Gastroesophageal sphincter (tissue), 4 donors: ENCODE measurements around the gene GABBR1. TPM values are rescaled to one million over a fixed set of nuclear protein-coding genes. Genes with fewer than 3 reads are reported as not detected.

Experiments used
- ATAC-seq: fragments of 150-250 bp; one replicate; pipeline ENCODE4 v1.9.1; 2016; ENCODE audit warnings: mild to moderate bottlenecking, moderate library complexity
- H3K27ac ChIP-seq, 4 donors: fragments of 200-600 bp; sonication (generic) in 3 of 4; 1 replicate in 3 of 4; 2 replicates in 1 of 4; pipeline ENCODE4 v1.5.1; 2016 to 2019
- H3K27me3 ChIP-seq: fragments of 200-600 bp; sonication (generic); one replicate; pipeline ENCODE4 v1.5.1; 2019
- H3K36me3 ChIP-seq, 2 donors: fragments of 200-600 bp; sonication (generic); one replicate each; pipeline ENCODE4 v1.5.1; 2019; ENCODE audit warnings: control low read depth in 1 of 2
- H3K4me1 ChIP-seq, 3 donors: fragments of 200-600 bp; sonication (generic); 1 replicate in 2 of 3; 2 replicates in 1 of 3; pipeline ENCODE4 v1.5.1; 2016 to 2019; ENCODE audit warnings: control low read depth in 2 of 3
- H3K4me3 ChIP-seq, 2 donors: fragments of 200-600 bp; sonication (generic); one replicate each; pipeline ENCODE4 v1.5.1; 2019; ENCODE audit warnings: mild to moderate bottlenecking in 1 of 2, moderate library complexity in 1 of 2
- H3K9me3 ChIP-seq, 3 donors: fragments of 200-600 bp; sonication (generic); one replicate each; pipeline ENCODE4 v1.5.1; 2017 to 2019; ENCODE audit warnings: control low read depth in 2 of 3
- EP300 ChIP-seq: sonication (generic); formaldehyde crosslinking; IDR thresholded peaks from one replicate; pipeline ENCODE4 v1.6.1; 2017; ENCODE audit warnings: antibody characterized with exemption, mild to moderate bottlenecking
- POLR2A ChIP-seq, 2 donors: fragments of 450-650 bp; IDR thresholded peaks; one replicate each; pipeline ENCODE4 v1.6.1; 2017; ENCODE audit warnings: antibody characterized with exemption in 2 of 2, mild to moderate bottlenecking in 2 of 2, moderate library complexity in 1 of 2
- POLR2AphosphoS5 ChIP-seq: sonication (generic); formaldehyde crosslinking; IDR thresholded peaks from one replicate; pipeline ENCODE4 v1.6.1; 2017; ENCODE audit warnings: antibody characterized with exemption
- WGBS, 2 donors: methylation state at CpG; one replicate each; pipeline ENCODE4 v1.1.5; 2018; ENCODE audit warnings: low coverage in 1 of 2; 5-methylcytosine and 5-hydroxymethylcytosine counted together
- total RNA-seq, 4 donors: library from RNA; depleted of rRNA; stranded (reverse); fragments of >200 nt; gene quantifications; one replicate each; pipeline ENCODE4 v1.1.0, GENCODE V29; 2016
- TF ChIP-seq, protein P1 (sequence below), 4 experiments: fragments of 200-600 bp in 2 of 4; fragments of 450-650 bp in 2 of 4; sonication (generic) in 1 of 4; IDR thresholded peaks; one replicate each; pipeline ENCODE4 v1.5.1; 2017 to 2019; ENCODE audit warnings: antibody characterized with exemption in 4 of 4, mild to moderate bottlenecking in 2 of 4, moderate library complexity in 2 of 4

GABBR1 gene
- 10 to 100 TPM; 17.8 to 90.1 (median 44.8) TPM for total RNA-seq

DNA sequence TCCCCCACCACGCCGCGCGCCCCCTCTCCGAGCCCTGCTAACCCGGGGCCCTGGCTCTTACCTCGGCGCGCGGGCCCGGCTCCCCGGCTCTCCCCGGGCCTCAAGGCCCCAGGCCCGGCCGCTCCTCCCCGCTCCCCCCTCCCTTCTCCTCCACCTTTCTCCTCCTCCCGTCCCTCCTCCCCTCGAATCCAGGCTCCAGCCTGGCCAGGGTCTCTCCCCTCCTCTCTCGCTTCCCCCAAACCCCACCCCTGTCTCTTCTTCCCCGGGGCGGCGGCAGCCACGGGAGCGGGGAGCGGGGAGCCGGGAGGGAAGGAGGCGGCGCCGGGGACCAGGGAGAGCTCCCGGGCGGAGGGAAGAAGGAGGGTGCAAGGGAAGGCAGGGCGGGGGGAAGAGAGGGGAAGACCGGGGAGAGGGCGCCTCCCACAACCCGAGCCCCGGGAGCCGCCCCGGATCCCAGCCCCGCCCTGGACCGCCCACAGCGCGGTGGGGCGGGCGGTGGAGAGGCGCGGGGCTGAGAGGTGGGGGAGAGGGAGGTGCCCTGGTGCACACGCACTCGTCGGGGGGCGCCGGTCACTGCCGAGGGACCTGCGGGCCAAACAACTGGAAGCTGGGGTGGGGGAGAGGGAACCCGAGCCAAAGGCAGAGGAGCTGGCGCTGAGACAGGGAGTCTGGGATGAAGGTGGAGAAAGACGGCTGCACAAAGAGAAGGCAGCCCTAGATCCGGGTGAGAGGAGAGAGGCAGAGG, at the start of gene GABBR1:
GABBR1 (minus strand) TSS at position 395 of the 745 bp plus-strand sequence. CDS start 798 bp downstream, outside the sequence.
- 0% methylated on average over 10 to 27 of the region's 57 CpGs for WGBS, 2 donors
- peak; percentile 95 for ATAC-seq
- no peaks in the 10 kb centered on the region for H3K9me3 ChIP-seq
- TF ChIP-seq POLR2AphosphoS5 (peak; percentile 58), POLR2A (IDR thresholded peaks at IDR 0.05) (peak; percentile 65 to 80), EP300 (no peak)
- TF ChIP-seq, protein P1, sequence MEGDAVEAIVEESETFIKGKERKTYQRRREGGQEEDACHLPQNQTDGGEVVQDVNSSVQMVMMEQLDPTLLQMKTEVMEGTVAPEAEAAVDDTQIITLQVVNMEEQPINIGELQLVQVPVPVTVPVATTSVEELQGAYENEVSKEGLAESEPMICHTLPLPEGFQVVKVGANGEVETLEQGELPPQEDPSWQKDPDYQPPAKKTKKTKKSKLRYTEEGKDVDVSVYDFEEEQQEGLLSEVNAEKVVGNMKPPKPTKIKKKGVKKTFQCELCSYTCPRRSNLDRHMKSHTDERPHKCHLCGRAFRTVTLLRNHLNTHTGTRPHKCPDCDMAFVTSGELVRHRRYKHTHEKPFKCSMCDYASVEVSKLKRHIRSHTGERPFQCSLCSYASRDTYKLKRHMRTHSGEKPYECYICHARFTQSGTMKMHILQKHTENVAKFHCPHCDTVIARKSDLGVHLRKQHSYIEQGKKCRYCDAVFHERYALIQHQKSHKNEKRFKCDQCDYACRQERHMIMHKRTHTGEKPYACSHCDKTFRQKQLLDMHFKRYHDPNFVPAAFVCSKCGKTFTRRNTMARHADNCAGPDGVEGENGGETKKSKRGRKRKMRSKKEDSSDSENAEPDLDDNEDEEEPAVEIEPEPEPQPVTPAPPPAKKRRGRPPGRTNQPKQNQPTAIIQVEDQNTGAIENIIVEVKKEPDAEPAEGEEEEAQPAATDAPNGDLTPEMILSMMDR (IDR thresholded peaks at IDR 0.05) = no peak
- peaks cover 0 to 55% (median 14%) of the 10 kb centered on the region in 3 donors for H3K4me1 ChIP-seq
- H3K27ac ChIP-seq = peak within 1 kb of the TSS; percentile 71 to 93 (median 92)
- no peaks in the 10 kb centered on the region for H3K27me3 ChIP-seq
- no peaks in the 10 kb centered on the region for H3K36me3 ChIP-seq
- H3K4me3 ChIP-seq = peak within 1 kb of the TSS; percentile 79 to 91

DNA sequence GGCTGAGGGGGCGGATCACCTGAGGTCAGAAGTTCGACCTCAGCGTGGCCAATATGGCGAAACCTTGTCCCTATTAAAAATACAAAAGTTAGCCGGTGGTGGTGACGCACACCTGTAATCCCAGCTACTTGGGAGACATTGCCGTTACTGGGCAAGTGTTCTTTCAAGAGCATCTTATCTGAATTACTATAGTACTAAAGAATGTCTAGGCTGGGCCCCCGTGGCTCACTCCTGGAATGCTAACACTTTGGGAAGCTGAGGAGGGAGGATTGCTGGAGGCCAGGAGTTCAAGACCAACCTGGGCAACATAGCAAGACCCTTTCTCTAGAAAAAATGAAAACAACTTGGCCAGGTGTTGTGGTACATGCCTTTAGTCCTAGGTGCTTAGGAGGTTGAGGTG, 48.8 kb upstream of the GABBR1 start:
- Histone ChIP-seq H3K36me3 (no peaks in the 10 kb centered on the region), H3K4me1 (no peaks in the 10 kb centered on the region), H3K9me3 (no peaks in the 10 kb centered on the region), H3K27ac (no peak overlapping the region), H3K27me3 (peaks cover 12% of the 10 kb centered on the region), H3K4me3 (no peak overlapping the region)
- WGBS, 2 donors = 87 to 93% methylated on average over 6 to 8 of the region's 8 CpGs
- ATAC-seq = no peak
- TF ChIP-seq, protein P1 (IDR thresholded peaks at IDR 0.05) = no peak
- TF ChIP-seq POLR2A (IDR thresholded peaks at IDR 0.05) = no peak
- no peak for TF ChIP-seq EP300
- no peak for TF ChIP-seq POLR2AphosphoS5

DNA sequence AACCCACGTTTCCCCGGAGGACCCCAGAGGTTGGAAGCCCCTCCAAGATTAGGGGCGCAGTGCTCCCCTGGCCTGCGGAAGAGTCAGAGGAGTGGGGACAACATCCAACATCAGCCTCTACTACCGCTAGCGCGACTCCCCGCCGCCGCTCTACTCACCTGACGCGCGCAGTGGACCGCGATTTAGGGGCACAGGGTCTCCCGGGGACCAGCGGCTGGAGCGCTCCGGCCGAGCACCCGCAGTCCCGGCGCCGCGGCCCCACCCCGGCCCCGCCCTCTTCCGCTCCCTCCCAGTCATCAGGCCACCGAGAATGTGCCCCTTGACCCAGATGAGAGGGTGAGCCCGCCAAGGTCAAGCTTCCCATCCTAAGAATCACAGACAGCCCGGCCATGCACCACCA, 47.9 kb upstream of the GABBR1 start, which contains the start of gene ZFP57:
ZFP57 (minus strand) TSS at position 249 of the 400 bp plus-strand sequence. CDS start 4,149 bp downstream, outside the sequence.
- no peak for ATAC-seq
- 56% methylated on average over 6 of the region's 31 CpGs; no CpG with 5 or more reads in 1 of the 2 donors for WGBS, 2 donors
- no peaks in the 10 kb centered on the region for H3K36me3 ChIP-seq
- H3K9me3 ChIP-seq = no peaks in the 10 kb centered on the region
- TF ChIP-seq POLR2AphosphoS5 (no peak), EP300 (no peak), POLR2A (IDR thresholded peaks at IDR 0.05) (no peak)
- TF ChIP-seq, protein P1 (IDR thresholded peaks at IDR 0.05) = no peak
- H3K27me3 ChIP-seq = peaks cover 12% of the 10 kb centered on the region
- H3K27ac ChIP-seq = no peak within 1 kb of the TSS
- H3K4me1 ChIP-seq = no peaks in the 10 kb centered on the region
- peak within 1 kb of the TSS in 1 of 2 donors; percentile 2 for H3K4me3 ChIP-seq

DNA sequence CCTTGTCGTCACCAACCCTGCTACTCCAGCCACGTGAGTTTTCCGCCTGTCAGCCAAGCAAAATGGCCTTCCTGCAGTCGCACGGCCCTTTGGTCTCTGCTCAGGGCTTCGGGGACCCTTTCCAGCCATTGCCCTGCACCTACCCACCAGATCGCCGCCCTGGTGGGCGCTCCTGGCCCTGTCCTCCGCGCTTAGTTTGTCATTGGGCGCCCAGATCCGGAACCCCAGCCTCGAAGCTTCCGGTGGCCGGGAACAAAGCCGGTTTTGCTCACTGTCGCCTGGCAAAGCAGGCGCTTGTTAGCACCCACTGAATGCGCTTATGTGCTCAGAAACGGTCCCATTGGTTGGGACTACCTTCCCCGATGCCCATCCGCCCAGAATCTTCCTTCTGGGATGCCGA, 47.4 kb upstream of the GABBR1 start:
- TF ChIP-seq POLR2A (IDR thresholded peaks at IDR 0.05) = no peak
- TF ChIP-seq POLR2AphosphoS5 = no peak
- TF ChIP-seq, protein P1 (IDR thresholded peaks at IDR 0.05) = no peak
- TF ChIP-seq EP300 = no peak
- H3K4me3 ChIP-seq = peak overlapping the region in 1 of 2 donors; percentile 2
- H3K36me3 ChIP-seq = no peaks in the 10 kb centered on the region
- H3K27me3 ChIP-seq = peaks cover 12% of the 10 kb centered on the region
- H3K9me3 ChIP-seq = no peaks in the 10 kb centered on the region
- H3K4me1 ChIP-seq = no peaks in the 10 kb centered on the region
- ATAC-seq = no peak
- H3K27ac ChIP-seq = no peak overlapping the region
- WGBS, 2 donors = 60 to 81% methylated on average over 1 to 11 of the region's 24 CpGs

DNA sequence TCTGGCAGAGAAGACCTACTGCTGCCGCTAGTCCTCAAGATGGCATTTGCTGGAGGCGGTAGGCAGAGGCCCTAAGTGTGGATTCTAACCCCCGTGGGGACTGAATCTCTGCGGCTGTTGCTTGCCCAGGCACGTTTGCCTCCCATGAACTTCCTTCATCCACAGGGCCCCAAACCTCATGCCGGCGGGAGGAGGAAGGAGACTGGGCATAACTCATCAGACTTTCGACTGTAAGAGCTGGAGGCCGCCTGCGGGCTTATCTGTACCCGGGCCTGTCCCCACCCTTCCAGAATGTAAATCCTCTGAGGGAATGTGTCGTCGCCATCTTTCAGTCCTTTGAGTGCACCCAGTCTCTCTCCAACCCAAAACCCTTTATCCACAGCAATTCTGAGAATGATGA, 47.0 kb upstream of the GABBR1 start:
- Histone ChIP-seq H3K27ac (no peak overlapping the region), H3K36me3 (no peaks in the 10 kb centered on the region), H3K27me3 (peaks cover 12% of the 10 kb centered on the region), H3K4me1 (no peaks in the 10 kb centered on the region), H3K4me3 (no peak overlapping the region), H3K9me3 (no peaks in the 10 kb centered on the region)
- WGBS, 2 donors = 74% methylated on average over 13 of the region's 13 CpGs; no CpG with 5 or more reads in 1 of the 2 donors
- TF ChIP-seq POLR2A (IDR thresholded peaks at IDR 0.05) = no peak
- TF ChIP-seq, protein P1 (IDR thresholded peaks at IDR 0.05) = no peak
- TF ChIP-seq POLR2AphosphoS5 = no peak
- no peak for TF ChIP-seq EP300
- no peak for ATAC-seq
